Measurements from ENCODE around the gene GAL3ST2.

DNA sequence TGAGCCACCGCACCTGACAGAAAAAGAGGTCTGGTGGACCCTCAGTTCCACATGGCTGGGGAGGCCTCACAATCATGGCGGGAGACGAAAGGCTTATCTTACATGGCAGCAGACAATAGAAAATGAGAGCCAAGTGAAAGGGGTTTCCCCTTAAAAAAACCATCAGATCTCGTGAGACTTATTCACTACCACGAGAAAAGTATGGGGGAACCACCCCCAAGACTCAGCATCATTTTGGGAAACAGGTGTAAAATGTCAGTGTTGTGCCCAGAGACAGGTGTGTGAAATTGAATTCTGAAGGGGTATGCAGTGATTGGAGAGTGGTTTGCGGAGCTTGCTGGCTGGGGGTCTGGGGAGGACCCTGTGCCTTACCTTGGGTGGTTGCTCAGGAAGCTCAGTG, 46.8 kb upstream of the GAL3ST2 start:
- no peak for TF ChIP-seq CTCF (IDR thresholded peaks at IDR 0.05; ENCODE audit: borderline replicate concordance, extremely low read depth, low read length, poor library complexity, severe bottlenecking)
- TF ChIP-seq EZH2 (IDR thresholded peaks at IDR 0.05; ENCODE audit: borderline replicate concordance, low read depth, low read length, severe bottlenecking) = no peak
